K562 (cell line): ENCODE data around the gene CENPT. TPM values are rescaled to one million over a fixed set of nuclear protein-coding genes. Genes with fewer than 3 reads are reported as not detected.

Experiments used
- BRCA1 ChIP-seq, 2 experiments: fragments of 450-650 bp in 1 of 2; sonication (generic) in 1 of 2; formaldehyde crosslinking in 1 of 2; IDR thresholded peaks; 2 replicates each; pipeline versions ENCODE4 v1.5.0 to v1.6.1; 2017 to 2020; ENCODE audit warnings: mild to moderate bottlenecking in 1 of 2, missing genetic modification reagents in 1 of 2
- ELF4 ChIP-seq: fragments of 450-650 bp; formaldehyde crosslinking; IDR thresholded peaks from 2 replicates; pipeline ENCODE4 v1.4.0; 2022; ENCODE audit warnings: missing genetic modification characterization
- EP300 ChIP-seq: IDR thresholded peaks from 2 replicates; pipeline ENCODE4 v1.6.1; 2012; ENCODE audit warnings: low read length, improper control_type of control experiment
- GABPB1 ChIP-seq: sonication (generic); formaldehyde crosslinking; IDR thresholded peaks from 2 replicates; pipeline ENCODE4 v1.8.0; 2022; ENCODE audit warnings: mild to moderate bottlenecking, missing genetic modification reagents
- GATAD2A ChIP-seq: fragments of 450-650 bp; IDR thresholded peaks from 2 replicates; pipeline ENCODE4 v1.6.1; 2017
- GATAD2B ChIP-seq: fragments of 450-650 bp; IDR thresholded peaks from 2 replicates; pipeline ENCODE4 v1.6.1; 2017; ENCODE audit warnings: mild to moderate bottlenecking, borderline replicate concordance
- HDAC2 ChIP-seq: fragments of 450-650 bp; IDR thresholded peaks from 2 replicates; pipeline ENCODE4 v1.6.1; 2016; ENCODE audit warnings: mild to moderate bottlenecking
- JUND ChIP-seq, 2 experiments: IDR thresholded peaks; 2 replicates in 1 of 2; 3 replicates in 1 of 2; pipeline ENCODE4 v1.6.1; 2011; ENCODE audit warnings: borderline replicate concordance in 2 of 2, low read depth in 2 of 2, low read length in 2 of 2, improper control_type of control experiment in 1 of 2, missing biosample characterization in 1 of 2, missing genetic modification characterization in 1 of 2, missing genetic modification reagents in 1 of 2
- KAT2B ChIP-seq: IDR thresholded peaks from one replicate; pipeline ENCODE4 v1.6.1; 2012; ENCODE audit warnings: low read depth, mild to moderate bottlenecking, control low read depth, inconsistent platforms, low read length, moderate library complexity
- KDM1A ChIP-seq, 2 experiments: fragments of 450-650 bp; IDR thresholded peaks; 2 replicates each; pipeline ENCODE4 v1.6.1; 2016; ENCODE audit warnings: mild to moderate bottlenecking in 2 of 2
- L3MBTL2 ChIP-seq: fragments of 450-650 bp; IDR thresholded peaks from 2 replicates; pipeline ENCODE4 v1.6.1; 2016; ENCODE audit warnings: mild to moderate bottlenecking, moderate library complexity
- MTF1 ChIP-seq: fragments of 250-450 bp; sonication (Bioruptor Pico); IDR thresholded peaks from 2 replicates; pipeline ENCODE4 v1.9.0; 2021; ENCODE audit warnings: moderate library complexity, mild to moderate bottlenecking, inconsistent platforms, borderline replicate concordance
- MXI1 ChIP-seq: IDR thresholded peaks from 2 replicates; pipeline ENCODE4 v1.6.1; 2011; ENCODE audit warnings: low read depth, mild to moderate bottlenecking, improper control_type of control experiment, low read length
- NEUROD1 ChIP-seq: fragments of 150-350 bp; IDR thresholded peaks from 2 replicates; pipeline ENCODE4 v1.6.1; 2014; ENCODE audit warnings: borderline replicate concordance, low read length, low read depth; ENCODE audit not compliant: partially characterized antibody
- PHTF2 ChIP-seq: fragments of 250-450 bp; sonication (Bioruptor Pico); IDR thresholded peaks from 2 replicates; pipeline ENCODE4 v1.5.0; 2021; ENCODE audit warnings: mild to moderate bottlenecking
- RFX5 ChIP-seq: IDR thresholded peaks from 2 replicates; pipeline ENCODE4 v1.6.1; 2011; ENCODE audit warnings: low read depth, mild to moderate bottlenecking, improper control_type of control experiment, low read length
- SLC30A9 ChIP-seq: fragments of 250-450 bp; sonication (Bioruptor Pico); IDR thresholded peaks from 2 replicates; pipeline ENCODE4 v1.8.0; 2022; ENCODE audit warnings: mild to moderate bottlenecking, moderate library complexity
- SMARCE1 ChIP-seq: fragments of 450-650 bp; IDR thresholded peaks from 2 replicates; pipeline ENCODE4 v1.7.1; 2016; ENCODE audit warnings: mild to moderate bottlenecking
- SNRNP70 ChIP-seq: fragments of 200-400 bp; formaldehyde crosslinking; optimal IDR thresholded peaks from 2 replicates; pipeline ENCODE3; 2017; ENCODE audit warnings: low read depth, low read length
- TCFL5 ChIP-seq: fragments of 250-450 bp; sonication (Bioruptor Pico); conservative IDR thresholded peaks from 2 replicates; pipeline ENCODE4 v1.6.1; 2021; ENCODE audit warnings: mild to moderate bottlenecking, moderate library complexity, matching md5 sums
- ZC3H11A ChIP-seq: IDR thresholded peaks from 2 replicates; pipeline ENCODE4 v1.6.1; 2012; ENCODE audit warnings: low read depth, low read length, improper control_type of control experiment
- ZNF699 ChIP-seq: fragments of 250-450 bp; sonication (Bioruptor Pico); IDR thresholded peaks from 2 replicates; pipeline ENCODE4 v1.8.0; 2021; ENCODE audit warnings: mild to moderate bottlenecking, moderate library complexity; ENCODE audit not compliant: insufficient replicate concordance
- polyA plus RNA-seq, 8 experiments: library from polyadenylated mRNA; depleted of rRNA in 4 of 8; stranded (reverse) in 5 of 8; unstranded in 3 of 8; fragments of >200 nt; fragmentation: Nextera tagmentation in 2 of 8; fragmentation: Illumina TruSeq in 1 of 8; extraction: Ambion mirVana in 2 of 8; extraction: Trizol in 1 of 8; gene quantifications; 2 replicates each; pipeline versions ENCODE4 v1.2.1 to v1.2.3, GENCODE V29; 2011 to 2014; ENCODE audit warnings: inconsistent platforms in 1 of 8, missing spikeins in 1 of 8
- total RNA-seq, 7 experiments: library from RNA; depleted of rRNA in 6 of 7; stranded (reverse); fragments of >200 nt in 6 of 7; fragmentation: Illumina TruSeq in 2 of 7; extraction: Trizol in 2 of 7; gene quantifications; 2 replicates each; pipeline versions ENCODE4 v1.2.1 to v1.2.3, GENCODE V29; 2011 to 2021; ENCODE audit warnings: low replicate concordance in 1 of 7
- TF ChIP-seq, protein P1 (sequence below): fragments of 250-450 bp; sonication (Bioruptor Pico); IDR thresholded peaks from 2 replicates; pipeline ENCODE4 v1.8.0; 2022; ENCODE audit warnings: moderate library complexity, mild to moderate bottlenecking, inconsistent platforms
- TF ChIP-seq, protein P2 (sequence below), 2 experiments: fragments of 450-650 bp in 1 of 2; IDR thresholded peaks; 2 replicates each; pipeline ENCODE4 v1.6.1; 2011 to 2017; ENCODE audit warnings: low read depth in 2 of 2, antibody characterized with exemption in 1 of 2, borderline replicate concordance in 1 of 2, low read length in 1 of 2, mild to moderate bottlenecking in 1 of 2, mixed read lengths in 1 of 2; ENCODE audit not compliant: control insufficient read depth in 1 of 2
- TF ChIP-seq, protein P3 (sequence below): fragments of 450-650 bp; formaldehyde crosslinking; IDR thresholded peaks from 2 replicates; pipeline ENCODE4 v1.4.0; 2022; ENCODE audit warnings: missing genetic modification characterization

Gene CENPT
- total and polyA plus RNA-seq, 9 of the 15 experiments (the other 6 are each of a cell fraction or from before 2014, with no cell fraction given), result 3.6 to 94.2 (median 44.1) TPM

DNA sequence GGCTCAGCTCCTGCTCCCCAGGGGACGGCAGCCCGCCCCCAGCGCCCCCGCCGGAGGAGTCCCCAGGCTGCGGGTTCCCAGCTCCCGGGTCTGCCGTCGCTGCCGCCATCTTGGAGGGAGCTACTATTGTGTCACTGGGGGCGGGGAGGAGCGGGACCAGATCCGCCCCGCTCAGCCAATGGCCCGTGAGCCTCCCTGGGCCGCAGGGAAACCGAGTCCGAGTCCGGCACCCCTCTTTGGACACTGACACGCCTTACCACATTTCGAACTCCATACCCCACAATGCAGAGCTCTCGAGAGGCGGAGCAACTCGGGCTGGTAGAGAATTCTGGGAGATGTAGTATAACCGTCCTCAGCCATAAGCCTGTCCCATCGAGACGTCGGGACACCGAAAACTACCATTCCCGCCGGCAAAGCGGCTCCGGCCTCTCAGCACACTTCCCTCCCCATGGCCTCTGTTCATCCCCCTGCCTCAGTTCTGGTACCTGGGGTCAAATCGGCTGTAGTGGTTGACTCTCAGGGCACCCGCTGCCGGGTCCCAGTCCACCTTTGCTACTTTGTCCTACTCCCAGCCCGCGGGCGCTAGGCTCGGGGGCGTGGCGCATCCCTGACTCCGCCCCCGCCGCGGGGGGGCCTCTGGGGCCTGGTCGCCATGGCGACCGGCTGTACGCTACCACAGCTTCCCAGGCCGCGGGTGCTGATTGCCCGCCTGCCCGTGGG is 40.9 kb downstream of the CENPT start, which contains the start of the genes RANBP10 and TSNAXIP1 (continued):
- TF ChIP-seq, protein P1, sequence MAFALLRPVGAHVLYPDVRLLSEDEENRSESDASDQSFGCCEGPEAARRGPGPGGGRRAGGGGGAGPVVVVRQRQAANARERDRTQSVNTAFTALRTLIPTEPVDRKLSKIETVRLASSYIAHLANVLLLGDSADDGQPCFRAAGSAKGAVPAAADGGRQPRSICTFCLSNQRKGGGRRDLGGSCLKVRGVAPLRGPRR (CRISPR knock-in tag), result no peak
- TF ChIP-seq MXI1 (peak; percentile 92), SNRNP70 (no peak), KDM1A (IDR thresholded peaks at IDR 0.05) (no peak), TCFL5 (no peak), ZC3H11A (no peak; the same call in 1 of the 2 replicates), ELF4 (peak; percentile 49), BRCA1 (IDR thresholded peaks at IDR 0.05) (no peak), BRCA1 (CRISPR knock-in tag; IDR thresholded peaks at IDR 0.05) (no peak), NEUROD1 (no peak), GATAD2B (no peak), JUND (IDR thresholded peaks at IDR 0.05; ENCODE audit: borderline replicate concordance, low read depth, low read length) (peak; percentile 34; the same call in 1 of the 2 replicates), JUND (tag; IDR thresholded peaks at IDR 0.05; ENCODE audit: borderline replicate concordance, low read depth, low read length) (no peak; the same call in 2 of the 3 replicates), GABPB1 (CRISPR knock-in tag) (peak; percentile 78), HDAC2 (no peak), L3MBTL2 (peak; percentile 80), SLC30A9 (CRISPR knock-in tag) (no peak), PHTF2 (no peak), GATAD2A (no peak), MTF1 (CRISPR knock-in tag) (no peak), SMARCE1 (no peak), ZNF699 (CRISPR knock-in tag) (no peak), RFX5 (no peak), KAT2B (no peak), EP300 (no peak)
- TF ChIP-seq, protein P2, sequence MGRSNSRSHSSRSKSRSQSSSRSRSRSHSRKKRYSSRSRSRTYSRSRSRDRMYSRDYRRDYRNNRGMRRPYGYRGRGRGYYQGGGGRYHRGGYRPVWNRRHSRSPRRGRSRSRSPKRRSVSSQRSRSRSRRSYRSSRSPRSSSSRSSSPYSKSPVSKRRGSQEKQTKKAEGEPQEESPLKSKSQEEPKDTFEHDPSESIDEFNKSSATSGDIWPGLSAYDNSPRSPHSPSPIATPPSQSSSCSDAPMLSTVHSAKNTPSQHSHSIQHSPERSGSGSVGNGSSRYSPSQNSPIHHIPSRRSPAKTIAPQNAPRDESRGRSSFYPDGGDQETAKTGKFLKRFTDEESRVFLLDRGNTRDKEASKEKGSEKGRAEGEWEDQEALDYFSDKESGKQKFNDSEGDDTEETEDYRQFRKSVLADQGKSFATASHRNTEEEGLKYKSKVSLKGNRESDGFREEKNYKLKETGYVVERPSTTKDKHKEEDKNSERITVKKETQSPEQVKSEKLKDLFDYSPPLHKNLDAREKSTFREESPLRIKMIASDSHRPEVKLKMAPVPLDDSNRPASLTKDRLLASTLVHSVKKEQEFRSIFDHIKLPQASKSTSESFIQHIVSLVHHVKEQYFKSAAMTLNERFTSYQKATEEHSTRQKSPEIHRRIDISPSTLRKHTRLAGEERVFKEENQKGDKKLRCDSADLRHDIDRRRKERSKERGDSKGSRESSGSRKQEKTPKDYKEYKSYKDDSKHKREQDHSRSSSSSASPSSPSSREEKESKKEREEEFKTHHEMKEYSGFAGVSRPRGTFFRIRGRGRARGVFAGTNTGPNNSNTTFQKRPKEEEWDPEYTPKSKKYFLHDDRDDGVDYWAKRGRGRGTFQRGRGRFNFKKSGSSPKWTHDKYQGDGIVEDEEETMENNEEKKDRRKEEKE (IDR thresholded peaks at IDR 0.05; ENCODE audit: borderline replicate concordance in 1 of 2, control insufficient read depth in 1 of 2, low read depth in 2 of 2, low read length in 1 of 2), result no peak
- TF ChIP-seq, protein P3, sequence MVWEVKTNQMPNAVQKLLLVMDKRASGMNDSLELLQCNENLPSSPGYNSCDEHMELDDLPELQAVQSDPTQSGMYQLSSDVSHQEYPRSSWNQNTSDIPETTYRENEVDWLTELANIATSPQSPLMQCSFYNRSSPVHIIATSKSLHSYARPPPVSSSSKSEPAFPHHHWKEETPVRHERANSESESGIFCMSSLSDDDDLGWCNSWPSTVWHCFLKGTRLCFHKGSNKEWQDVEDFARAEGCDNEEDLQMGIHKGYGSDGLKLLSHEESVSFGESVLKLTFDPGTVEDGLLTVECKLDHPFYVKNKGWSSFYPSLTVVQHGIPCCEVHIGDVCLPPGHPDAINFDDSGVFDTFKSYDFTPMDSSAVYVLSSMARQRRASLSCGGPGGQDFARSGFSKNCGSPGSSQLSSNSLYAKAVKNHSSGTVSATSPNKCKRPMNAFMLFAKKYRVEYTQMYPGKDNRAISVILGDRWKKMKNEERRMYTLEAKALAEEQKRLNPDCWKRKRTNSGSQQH, result no peak
